Measurements from ENCODE around the gene KDM2A. TPM values are rescaled to one million over a fixed set of nuclear protein-coding genes. Genes with fewer than 3 reads are reported as not detected.
A peak's percentile ranks its signal among the peaks of the same experiment; 100 is the strongest.

KDM2A gene
- total RNA-seq = 10 to 100 TPM; 62.3 to 71.9 TPM
- long read RNA-seq, transcript KDM2A-208 (3 exons, 574 nt) = major isoform, 5 of 20 reads
- long read RNA-seq, partial matches to known transcripts = 1 of 20 reads
- long read RNA-seq, other reads (novel, unspliced or antisense) = 14 of 20 reads

DNA sequence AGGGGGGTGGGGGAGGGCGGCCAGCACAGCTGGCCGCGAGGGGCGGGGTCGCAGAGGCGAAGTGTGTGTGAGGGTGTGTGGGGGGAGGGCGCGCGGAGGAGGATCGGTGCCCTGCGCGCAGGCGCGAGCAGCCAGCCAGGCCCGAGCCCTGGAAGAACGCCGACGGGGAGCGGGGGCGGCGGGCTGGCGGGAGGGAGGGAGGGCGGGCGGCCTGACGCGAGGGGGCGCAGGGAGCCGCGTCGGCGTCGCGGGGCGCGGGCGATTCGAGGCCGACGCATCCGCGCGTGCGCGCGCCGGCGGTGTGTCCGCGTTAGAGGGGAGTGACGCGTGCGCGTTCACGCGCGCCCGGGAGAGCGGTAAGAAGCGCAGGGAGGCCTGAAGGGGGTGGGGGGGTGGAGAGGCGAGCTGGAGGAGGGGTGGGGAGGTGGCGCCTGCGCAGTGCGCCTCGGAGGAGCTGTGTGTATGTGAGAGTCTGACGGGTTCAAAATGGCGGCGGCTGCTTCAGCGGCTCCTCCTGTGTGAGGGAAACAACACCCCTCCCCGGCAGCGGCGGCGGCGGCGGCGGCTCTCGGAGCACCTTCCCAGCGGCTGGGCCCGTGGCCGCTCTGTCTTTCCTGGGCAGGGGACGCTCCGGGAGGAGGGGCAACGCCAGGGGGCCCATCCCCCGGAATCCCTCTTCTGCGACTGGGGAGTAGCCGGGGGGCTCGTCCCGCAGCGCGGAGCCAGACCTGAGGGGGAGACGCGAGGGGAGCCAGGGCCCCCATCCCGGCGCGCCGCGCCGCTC, at the start of gene KDM2A:
KDM2A (plus strand) TSS at position 463 of the 784 bp plus-strand sequence. CDS start 2,054 bp downstream, outside the sequence.
- ATAC-seq (peak; percentile 82), DNase-seq (peak; percentile 99)
- intact Hi-C loops (cut with DNase I, micrococcal nuclease) = no loop called here

DNA sequence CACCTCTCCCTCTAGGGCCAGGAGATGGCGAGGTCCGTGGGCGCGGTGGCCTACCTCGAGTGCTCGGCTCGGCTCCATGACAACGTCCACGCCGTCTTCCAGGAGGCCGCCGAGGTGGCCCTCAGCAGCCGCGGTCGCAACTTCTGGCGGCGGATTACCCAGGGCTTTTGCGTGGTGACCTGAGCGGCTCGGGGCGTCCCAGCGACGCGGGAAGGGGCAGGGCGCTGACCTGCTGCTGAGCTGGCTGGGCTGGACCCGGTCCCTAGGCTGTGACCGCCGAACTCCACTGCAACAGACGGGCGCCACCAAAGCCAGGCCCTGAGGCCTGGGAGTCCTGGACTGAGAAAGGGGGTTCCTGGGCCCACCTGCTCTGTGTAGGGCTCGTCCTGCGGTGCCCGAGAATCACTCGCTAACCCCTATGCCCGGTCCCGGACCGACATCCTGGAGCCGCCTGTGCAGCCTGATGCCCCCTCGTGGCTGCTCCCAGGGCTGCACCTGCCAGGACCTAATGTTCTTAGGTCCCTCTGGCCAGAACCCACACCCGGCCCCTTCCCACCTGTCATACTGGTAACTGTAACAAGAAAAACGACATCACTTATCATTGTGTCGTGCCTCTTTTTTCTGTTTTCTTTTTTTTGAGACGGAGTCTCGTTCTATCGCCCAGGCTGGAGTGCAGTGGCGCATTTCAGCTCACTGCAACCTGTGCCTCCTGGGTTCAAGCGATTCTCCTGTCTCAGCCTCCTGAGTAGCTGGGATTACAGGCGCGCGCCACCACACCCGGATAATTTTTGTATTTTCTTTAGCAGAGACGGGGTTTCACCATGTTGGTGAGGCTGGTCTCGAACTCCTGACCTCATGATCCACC, 47.4 kb upstream of the KDM2A start:
- ATAC-seq (peak; percentile 95), DNase-seq (peak; percentile 54 to 89)
- intact Hi-C loops (cut with DNase I, micrococcal nuclease) = no loop called here

DNA sequence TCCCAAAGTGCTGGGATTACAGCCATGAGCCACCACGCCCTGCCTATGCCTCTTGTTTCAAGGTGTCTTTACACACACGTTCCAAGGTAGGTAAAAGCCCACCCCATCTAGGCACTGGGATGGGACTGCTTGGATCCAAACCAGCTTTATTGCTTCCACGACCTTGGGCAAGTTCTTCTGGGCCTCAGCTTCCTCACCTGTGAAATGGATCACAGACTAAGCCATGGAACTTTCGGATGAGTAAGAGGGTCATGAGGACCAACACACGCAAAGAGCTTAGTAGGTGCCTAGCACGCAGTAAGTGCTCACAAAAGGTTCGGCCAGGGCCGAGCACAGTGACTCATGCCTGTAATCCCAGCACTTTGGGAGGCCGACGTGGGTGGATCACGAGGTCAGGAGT, 46.8 kb upstream of the KDM2A start:
- ATAC-seq = no peak
- no peak for DNase-seq
- intact Hi-C loops (cut with DNase I, micrococcal nuclease) = no loop called here

DNA sequence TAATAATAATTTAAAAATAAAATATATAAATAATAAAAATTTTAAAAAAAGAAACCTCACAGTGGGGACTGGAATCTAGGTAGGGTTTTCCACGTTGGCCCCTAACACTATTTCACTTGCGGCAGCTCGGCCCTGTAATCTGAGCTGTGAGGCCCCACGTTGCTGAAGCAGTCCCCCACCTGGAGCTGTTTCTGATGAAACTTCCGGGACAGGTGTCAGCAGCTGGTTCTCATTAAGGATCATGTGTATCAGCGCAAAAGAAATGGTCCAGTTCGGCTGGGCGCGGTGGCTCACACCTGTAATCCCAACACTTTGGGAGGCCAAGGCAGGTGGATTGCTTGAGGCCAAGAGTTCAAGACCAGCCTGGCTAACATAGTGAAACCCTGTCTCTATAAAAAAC, 45.2 kb upstream of the KDM2A start:
- no peak for DNase-seq

DNA sequence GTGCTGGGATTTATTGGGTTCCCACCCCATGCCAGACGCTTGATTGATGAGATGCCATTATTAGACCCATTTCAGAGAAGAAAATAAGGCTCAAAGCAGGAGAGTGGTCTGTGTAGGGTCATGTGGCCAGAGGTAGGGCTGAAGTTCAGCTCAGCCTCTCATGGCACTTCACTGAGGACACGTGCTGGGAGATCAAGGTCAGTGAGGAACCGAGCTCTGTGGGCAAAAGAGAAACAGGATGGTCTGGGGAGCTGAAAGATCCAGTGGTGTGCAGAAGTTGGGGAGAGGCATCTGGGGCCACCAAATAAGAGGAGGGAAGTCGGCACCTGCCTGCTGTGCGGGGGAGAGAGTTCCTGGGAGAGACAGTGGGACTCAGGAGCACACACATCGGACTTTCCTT, 42.9 kb upstream of the KDM2A start:
- ATAC-seq (no peak), DNase-seq (no peak)
- intact Hi-C loops (cut with DNase I, micrococcal nuclease) = no loop called here

More for the DNA sequence above, 45.2 kb upstream of the KDM2A start:
- intact Hi-C loops (cut with DNase I, micrococcal nuclease) = no loop called here
- ATAC-seq = no peak

DNA sequence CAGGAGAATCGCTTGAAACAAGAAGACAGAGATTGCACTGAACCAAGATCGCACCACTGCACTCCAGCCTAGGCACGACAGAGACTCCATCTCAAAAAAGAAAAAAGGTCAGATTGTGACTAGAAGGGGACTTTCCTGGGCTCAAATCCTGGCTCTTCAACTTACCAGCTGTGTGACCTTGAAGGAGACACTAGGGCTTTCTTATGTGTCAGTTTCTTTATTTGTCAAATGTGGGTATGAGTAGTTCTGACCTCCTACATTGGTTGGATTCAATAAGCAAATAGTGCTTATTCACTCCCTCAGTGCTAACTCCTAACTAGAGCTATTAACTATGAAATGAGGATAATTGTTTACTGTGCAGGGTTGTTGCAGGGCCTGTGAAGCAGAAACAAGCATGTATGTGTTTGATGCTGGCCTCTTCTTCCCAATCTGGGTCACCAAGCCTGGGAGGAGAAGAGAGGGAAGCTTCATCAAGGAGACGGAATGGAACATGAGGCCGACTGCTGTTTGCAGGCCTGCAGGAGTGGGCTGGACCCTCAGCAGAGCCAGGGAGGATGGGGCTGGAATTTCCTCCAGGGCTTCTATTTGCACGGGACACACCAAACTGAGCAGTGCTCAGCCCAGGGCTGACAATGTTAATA, 39.9 kb upstream of the KDM2A start:
- no peak for DNase-seq
- intact Hi-C loops (cut with DNase I, micrococcal nuclease) = no loop called here
- ATAC-seq = no peak

DNA sequence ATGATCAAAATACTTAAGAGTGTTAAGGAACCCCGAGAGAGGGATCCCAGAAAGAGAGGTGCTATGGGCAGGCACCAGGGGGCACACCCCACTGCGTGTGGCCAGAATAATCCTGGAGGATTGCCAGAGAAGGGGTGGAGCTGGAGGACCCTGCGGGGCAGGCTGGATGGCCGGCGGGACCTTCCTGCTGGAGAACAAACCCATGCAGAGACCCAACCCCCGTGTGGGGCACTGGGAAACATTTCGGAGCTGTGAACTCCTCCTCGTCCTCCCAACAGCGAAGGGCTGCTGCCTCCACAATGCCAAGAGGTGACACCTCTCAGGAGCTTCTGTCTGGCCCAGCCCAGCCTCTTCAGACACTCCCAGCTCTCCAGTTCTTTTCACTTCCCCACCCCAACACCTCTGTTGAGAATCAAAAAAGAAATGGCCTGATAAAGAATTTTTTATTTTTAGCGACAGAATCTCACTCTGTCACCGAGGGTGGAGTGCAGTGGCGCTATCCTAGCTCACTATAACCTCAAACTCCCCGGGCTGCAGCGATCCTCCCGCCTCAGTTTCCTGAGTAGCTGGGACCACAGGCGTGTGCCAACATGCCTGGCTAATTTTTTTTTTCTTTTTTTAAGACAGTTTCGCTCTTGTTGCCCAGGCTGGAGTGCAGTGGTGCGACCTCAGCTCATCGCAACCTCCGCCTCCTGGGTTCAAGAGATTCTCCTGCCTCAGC, 36.8 kb upstream of the KDM2A start:
- DNase-seq (peak in 1 of 2 donors; percentile 23), ATAC-seq (no peak)
- intact Hi-C loops (cut with DNase I, micrococcal nuclease) = no loop called here

DNA sequence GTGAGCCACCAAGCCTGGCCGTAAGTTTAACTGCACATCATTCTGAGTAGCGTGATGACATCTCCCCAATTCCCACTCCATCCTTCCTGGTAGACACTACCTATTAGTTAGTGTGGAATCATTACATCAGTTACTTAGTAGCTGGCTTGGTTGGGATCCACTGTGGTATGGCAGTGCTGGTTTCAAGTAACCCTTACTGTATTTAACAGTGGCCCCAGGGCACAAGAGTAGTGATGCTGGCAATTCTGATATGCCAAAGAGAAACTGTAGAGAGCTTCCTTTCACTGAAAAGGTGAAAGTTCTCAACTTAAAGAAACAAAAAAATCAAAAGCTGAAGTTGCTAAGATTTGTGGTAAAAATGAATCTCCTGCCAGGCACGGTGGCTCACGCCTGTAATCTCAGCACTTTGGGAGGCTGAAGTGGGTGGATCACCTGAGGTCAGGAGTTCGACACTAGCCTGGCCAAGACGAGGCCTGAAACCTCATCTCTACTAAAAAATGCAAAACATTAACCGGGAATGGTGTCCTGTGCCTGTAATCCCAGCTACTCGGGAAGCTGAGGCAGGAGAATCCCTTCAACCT, 35.2 kb upstream of the KDM2A start:
- no peak for DNase-seq
- no peak for ATAC-seq
- intact Hi-C loops (cut with DNase I, micrococcal nuclease) = no loop called here

DNA sequence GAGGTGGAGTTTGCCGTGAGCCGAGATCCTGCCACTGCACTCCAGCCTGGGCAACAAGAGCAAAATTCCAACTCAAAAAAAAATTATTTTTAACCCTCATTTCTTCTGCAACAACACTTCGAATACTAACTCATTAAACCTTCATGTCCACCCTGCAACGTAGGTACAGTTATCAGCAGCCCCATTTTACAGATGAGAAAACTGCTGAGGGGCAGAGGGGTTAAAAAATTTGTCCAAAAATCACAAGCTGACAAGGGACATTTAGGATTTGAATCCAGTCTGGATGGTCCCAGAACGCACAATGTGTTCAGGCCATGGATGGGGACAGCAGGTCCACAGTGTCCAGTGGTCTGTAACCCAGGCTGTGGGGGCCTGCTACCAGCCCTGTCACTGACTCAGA, 33.4 kb upstream of the KDM2A start:
- no peak for ATAC-seq
- intact Hi-C loops (cut with DNase I, micrococcal nuclease) = no loop called here
- no peak for DNase-seq

DNA sequence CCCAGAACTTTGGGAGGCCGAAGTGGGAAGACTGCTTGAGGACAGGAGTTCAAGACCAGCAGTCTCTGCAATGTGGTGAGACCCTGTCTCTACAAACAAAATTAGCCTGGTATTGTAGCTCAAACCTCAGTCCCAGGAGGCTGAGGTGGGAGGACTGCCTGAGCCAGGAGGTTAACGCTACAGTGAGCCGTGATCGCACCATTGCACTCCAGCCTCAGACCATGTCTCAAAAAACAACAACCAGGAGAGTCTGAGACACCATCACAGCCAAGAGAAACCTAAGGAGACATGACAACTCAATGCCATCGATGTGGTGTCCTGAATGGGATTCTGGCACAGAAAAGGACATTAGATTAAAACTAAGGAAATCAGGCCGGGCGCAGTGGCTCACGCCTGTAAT, 28.3 kb upstream of the KDM2A start:
- no peak for DNase-seq
- no peak for ATAC-seq
- intact Hi-C loops (cut with DNase I, micrococcal nuclease) = no loop called here

DNA sequence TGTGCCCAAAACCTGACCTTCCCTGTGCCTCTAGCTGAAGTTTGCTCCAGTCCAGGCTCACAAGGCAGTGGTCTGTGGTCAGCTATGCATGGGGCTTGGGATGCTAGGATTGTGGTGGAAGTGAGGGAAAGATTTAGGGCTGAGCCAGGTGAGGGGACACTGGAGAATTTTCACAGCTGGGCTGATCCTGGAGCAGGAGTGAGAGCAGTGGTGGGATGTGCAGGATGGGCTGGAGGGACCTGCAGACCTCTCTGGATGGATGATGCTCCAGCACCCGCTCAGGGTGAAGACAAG, 23.9 kb upstream of the KDM2A start:
- no peak for DNase-seq
- intact Hi-C loops (cut with DNase I, micrococcal nuclease) = no loop called here
- no peak for ATAC-seq

DNA sequence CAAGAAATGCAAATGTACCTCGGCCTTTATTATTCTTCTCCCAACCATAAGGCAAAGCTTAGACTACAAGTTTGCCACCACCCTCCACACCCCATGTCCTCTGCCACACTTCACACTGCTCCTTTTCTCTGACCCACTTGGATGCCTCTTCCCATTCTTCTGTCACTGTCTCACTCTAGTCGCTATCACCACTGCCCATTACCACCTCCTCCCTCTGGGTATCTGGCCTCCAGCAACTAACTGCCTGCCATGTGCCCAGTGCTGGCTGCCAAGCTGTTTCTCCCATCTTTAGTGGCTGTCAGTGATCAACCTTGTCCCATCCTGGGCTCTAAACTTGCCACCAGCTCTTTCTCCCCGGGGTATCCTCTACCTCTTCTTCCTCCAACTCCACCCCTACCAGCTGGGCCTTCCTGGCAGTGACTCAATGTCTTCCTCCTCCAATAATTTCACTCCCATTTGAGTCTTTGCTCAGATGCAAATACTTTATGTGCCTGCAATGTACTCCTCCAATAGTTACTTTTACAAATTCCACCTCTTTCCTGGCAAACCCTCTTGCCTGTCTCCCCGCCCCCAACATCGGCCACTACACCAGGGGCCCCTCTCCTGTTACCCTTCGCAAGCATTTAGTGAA, 20.1 kb upstream of the KDM2A start:
- intact Hi-C loops (cut with DNase I, micrococcal nuclease) = no loop called here
- ATAC-seq = no peak

DNA sequence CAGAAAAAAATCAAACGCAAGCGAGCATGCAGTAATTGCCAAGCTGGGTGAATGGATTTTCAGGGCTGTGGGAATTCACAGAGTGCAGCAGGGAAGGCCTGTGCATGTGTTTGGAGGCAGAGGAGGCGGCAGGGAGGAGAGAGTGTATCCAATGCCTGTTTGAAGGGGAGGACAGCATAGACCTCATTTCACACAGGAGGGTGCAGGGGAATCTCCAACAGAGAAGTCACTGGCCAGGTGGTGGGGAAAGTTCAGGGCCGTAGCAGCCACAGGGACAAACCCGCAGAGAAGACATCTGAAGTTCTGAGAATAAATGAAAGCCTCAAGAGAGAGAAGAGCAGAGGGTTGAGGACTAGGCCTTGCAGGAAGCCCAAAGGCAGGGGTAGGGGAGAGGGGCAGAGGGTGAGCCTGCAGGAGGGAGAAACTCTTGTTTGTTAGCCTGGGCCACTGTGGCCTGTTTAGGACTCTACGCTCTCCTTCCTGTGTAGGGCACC, 19.2 kb upstream of the KDM2A start:
- DNase-seq = no peak
- intact Hi-C loops (cut with DNase I, micrococcal nuclease) = no loop called here
- no peak for ATAC-seq

More for the DNA sequence above, 20.1 kb upstream of the KDM2A start:
- DNase-seq = no peak

DNA sequence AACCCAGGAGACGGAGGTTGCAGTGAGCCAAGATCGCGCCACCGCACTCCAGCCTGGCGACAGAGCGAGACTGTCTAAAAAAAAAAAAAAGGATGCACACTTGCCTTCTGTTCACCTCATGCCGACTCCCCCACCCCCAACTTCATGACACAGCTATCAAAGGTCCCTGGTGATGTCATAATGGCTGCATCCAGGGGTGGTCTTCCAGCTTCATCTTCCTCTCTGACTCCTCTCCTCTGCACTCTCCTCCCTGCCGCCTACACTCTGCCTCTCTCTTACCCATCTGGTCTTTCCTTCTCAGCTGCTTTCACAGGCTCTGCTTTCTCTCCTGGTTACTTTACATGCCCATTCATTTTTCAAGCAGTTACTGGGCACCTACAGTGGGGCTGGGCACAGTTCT, 16.4 kb upstream of the KDM2A start:
- no peak for ATAC-seq
- intact Hi-C loops (cut with DNase I, micrococcal nuclease) = no loop called here
- no peak for DNase-seq

DNA sequence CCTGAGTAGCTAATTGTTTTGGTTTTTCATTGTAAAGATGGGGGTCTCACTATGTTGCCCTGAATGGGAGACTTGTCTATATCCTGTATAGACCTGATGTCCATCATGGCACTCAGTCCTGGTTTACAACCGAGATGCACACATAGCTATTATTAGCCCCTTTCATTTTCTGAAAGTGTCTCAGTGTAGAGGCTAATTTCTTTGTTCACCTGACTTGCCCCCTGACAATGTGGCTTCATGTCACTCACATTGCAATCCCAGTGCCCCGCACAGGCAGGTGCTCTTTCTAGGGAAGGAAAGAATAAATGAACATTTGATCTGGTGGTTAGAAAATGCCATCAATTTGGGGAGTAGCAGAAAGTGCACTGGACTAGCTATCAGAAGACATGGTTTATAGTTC, 13.1 kb upstream of the KDM2A start:
- ATAC-seq = no peak
- no peak for DNase-seq
- intact Hi-C loops (cut with DNase I, micrococcal nuclease) = no loop called here

DNA sequence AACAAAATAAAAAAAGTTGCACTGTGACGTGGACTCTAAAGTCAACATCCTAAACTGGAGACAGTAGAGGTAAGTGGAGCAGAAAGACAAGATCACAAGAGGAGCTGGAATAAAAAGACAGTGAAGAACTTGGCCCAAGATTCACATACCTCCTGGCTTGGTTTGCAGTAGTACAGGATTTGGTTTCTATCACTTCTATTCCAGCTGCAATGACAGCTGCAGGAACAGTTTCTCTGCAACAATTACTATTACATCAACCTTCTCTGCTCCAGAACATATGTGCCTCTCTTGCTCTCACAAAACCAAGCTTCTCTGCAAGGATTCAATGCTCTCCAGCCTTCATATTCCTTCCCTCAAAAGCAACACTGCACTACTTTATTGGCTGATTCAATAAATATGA, 7.8 kb upstream of the KDM2A start:
- DNase-seq (no peak), ATAC-seq (no peak)
- intact Hi-C loops (cut with DNase I, micrococcal nuclease) = no loop called here

DNA sequence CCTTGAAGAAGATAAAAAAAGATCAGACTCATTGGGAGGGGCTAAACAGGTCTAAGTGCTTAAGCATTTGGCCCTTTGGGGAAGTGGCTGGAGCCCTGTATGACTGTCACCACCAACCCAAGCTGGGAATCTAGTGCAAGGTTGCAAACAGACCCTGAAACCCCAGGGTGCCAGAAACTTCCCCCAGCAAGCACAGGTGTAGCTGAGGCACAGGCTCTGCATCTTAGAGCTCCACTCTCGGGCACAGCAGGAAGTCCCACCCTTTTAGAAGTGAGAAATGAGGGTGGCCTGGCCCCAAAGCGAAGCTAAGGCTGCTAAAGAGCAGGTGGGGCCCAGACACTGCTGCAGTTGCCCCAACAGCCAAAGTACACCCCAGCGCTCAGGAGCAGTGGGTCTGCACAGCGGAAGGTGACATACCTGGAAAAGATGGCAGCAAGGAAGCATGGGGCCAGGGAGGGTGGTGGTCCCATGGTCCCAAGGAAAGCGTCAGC, 5.8 kb upstream of the KDM2A start:
- ATAC-seq (no peak), DNase-seq (no peak)
- intact Hi-C loops (cut with DNase I, micrococcal nuclease) = no loop called here

All from left colon (tissue), 2 donors.